GM12875 (cell line): ENCODE measurements around the gene CAPS.
A peak's percentile ranks its signal among the peaks of the same experiment; 100 is the strongest.

Experiments
- H3K4me3 ChIP-seq: one replicate; pipeline ENCODE4 v1.5.1; 2011; ENCODE audit warnings: low read depth, low read length, control low read depth
- CTCF ChIP-seq: IDR thresholded peaks from 2 replicates; pipeline ENCODE4 v1.5.1; 2011; ENCODE audit warnings: low read depth, mild to moderate bottlenecking, control low read depth, inconsistent platforms, low read length, moderate library complexity, borderline replicate concordance; ENCODE audit not compliant: insufficient read depth

The CAPS gene

GRCh38 chr19:5889288-5889971, 24.6 kb upstream of the CAPS start:
- H3K4me3 ChIP-seq = no peak overlapping the region
- TF ChIP-seq CTCF = no peak

GRCh38 chr19:5890099-5890498, 24.0 kb upstream of the CAPS start:
- H3K4me3 ChIP-seq = no peak overlapping the region
- TF ChIP-seq CTCF = no peak

- no peak for TF ChIP-seq CTCF
- H3K4me3 ChIP-seq = no peak overlapping the region
These were observed 22.5 kb upstream of the CAPS start for GRCh38 chr19:5891572-5891937.

GRCh38 chr19:5891938-5892771, 21.9 kb upstream of the CAPS start:
- peak; percentile 43; the same call in 1 of the 2 replicates for TF ChIP-seq CTCF
- H3K4me3 ChIP-seq = no peak overlapping the region

GRCh38 chr19:5892772-5893275, 21.2 kb upstream of the CAPS start:
- TF ChIP-seq CTCF = no peak
- no peak overlapping the region for H3K4me3 ChIP-seq

GRCh38 chr19:5893296-5893903, 20.7 kb upstream of the CAPS start:
- TF ChIP-seq CTCF = no peak

More at GRCh38 chr19:5893296-5893903, 20.7 kb upstream of the CAPS start:
- no peak overlapping the region for H3K4me3 ChIP-seq
